ENCODE data around the gene TMEM45B. TPM values are rescaled to one million over a fixed set of nuclear protein-coding genes. Genes with fewer than 3 reads are reported as not detected.

Gene TMEM45B
- total RNA-seq, 3 donors from 2014 or later (not counting 1 experiment from before 2014, with no cell fraction given), result 0.40 TPM; not detected in 2

GRCh38 chr11:129894278-129895125 is 78.9 kb downstream of the TMEM45B start:
- Mint-ChIP-seq H3K36me3 (no peaks in the 10 kb centered on the region), H3K4me3 (peak overlapping the region; percentile 91), H3K9me3 (no peaks in the 10 kb centered on the region), H3K4me1 (peaks cover 25 to 34% of the 10 kb centered on the region in 2 donors), H3K27me3 (ENCODE audit: low read depth in 2 of 2) (no peaks in the 10 kb centered on the region), H3K27ac (peak overlapping the region; percentile 74 to 90)
- DNase-seq (peak in 1 of 2 donors; percentile 41), ATAC-seq (peak; percentile 8 to 22 (median 9))
- H3K4me1 ChIP-seq (ENCODE audit: control insufficient read depth, insufficient read depth, low read length), result peaks cover 12% of the 10 kb centered on the region
- no peaks in the 10 kb centered on the region for H3K9me3 ChIP-seq (ENCODE audit: control insufficient read depth, insufficient read depth, low read length)
- no peak for TF ChIP-seq CTCF (IDR thresholded peaks at IDR 0.05)
- intact Hi-C loops (cut with micrococcal nuclease), result loop anchor here (5.0 to 10.0 kb wide), 2 partner anchors 170 to 1023 kb away; partner anchors contain the start of genes APLP2 and SNX19
- WGBS (ENCODE audit: insufficient coverage), result 8% methylated on average over 10 of the region's 13 CpGs
- H3K27me3 ChIP-seq (ENCODE audit: control insufficient read depth, insufficient read depth, low read length), result no peaks in the 10 kb centered on the region
- H3K36me3 ChIP-seq (ENCODE audit: control insufficient read depth, insufficient read depth, low read length), result peaks cover 19% of the 10 kb centered on the region
- H3K4me3 ChIP-seq (ENCODE audit: low read length), result peak overlapping the region; percentile 85
- H3K27ac ChIP-seq (ENCODE audit: low read length), result peak overlapping the region; percentile 34

DNA sequence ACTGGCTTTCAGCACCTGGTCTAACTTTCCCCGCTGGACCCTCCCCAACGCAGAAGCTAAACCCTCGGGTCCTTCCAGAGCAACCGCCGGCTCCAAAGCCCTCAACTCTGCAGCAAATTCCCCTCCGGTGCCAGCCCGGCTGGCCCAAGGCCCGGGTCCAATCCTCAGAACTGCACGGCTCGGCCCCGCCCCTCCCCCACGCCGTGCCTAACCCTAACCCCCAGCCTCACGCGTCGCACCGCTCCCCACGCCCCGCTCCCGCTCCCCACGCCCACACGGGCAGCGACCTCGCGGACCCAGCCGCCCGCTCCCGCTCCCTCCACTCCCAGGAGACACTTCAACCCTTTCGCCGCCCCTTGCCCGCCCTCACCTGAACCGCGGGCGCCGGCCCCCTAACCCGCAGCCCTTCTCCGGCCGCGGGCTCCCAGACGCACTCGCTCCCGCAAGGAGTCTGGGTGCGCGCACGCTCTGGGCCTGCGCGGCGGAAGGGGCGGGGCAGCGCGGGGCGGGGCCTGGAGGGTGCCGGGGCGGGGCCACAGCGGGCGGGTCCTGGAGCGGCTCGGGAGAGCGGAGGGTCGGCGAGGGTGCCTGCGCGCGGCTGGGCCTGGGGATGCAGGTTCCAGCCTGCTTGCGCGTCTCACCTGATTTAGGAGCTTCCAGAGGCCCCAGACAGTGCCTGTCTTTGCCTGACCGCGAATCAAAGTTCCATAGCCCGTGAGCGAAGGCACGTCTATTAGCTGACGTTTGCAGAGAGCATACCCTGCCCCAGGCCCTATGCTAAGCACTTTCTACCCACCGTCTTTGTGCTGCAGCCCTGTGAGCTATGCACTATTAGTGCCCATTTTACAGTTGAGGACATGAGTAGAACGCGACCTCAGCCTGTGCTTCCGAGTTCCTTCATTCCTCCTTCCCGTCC is 79.7 kb downstream of the TMEM45B start, which contains the start of gene NFRKB:
Gene NFRKB, minus strand, starts transcription at position 453 of the 916 bp plus-strand sequence. CDS start 2,729 bp downstream, outside the sequence.
- no peaks in the 10 kb centered on the region for H3K9me3 Mint-ChIP-seq
- H3K4me1 Mint-ChIP-seq, result peaks cover 25 to 34% of the 10 kb centered on the region in 2 donors
- H3K27ac ChIP-seq (ENCODE audit: low read length), result peak within 1 kb of the TSS; percentile 34
- ATAC-seq (peak; percentile 97 to 100 (median 97)), DNase-seq (peak; percentile 85 to 87)
- no peaks in the 10 kb centered on the region for H3K9me3 ChIP-seq (ENCODE audit: control insufficient read depth, insufficient read depth, low read length)
- no peaks in the 10 kb centered on the region for H3K27me3 Mint-ChIP-seq (ENCODE audit: low read depth in 2 of 2)
- H3K36me3 ChIP-seq (ENCODE audit: control insufficient read depth, insufficient read depth, low read length), result peaks cover 11% of the 10 kb centered on the region
- peak within 1 kb of the TSS; percentile 91 for H3K4me3 Mint-ChIP-seq
- no peak for TF ChIP-seq CTCF (IDR thresholded peaks at IDR 0.05)
- WGBS (ENCODE audit: insufficient coverage), result 2% methylated on average over 77 of the region's 77 CpGs
- no peaks in the 10 kb centered on the region for H3K36me3 Mint-ChIP-seq
- peak within 1 kb of the TSS; percentile 74 to 90 for H3K27ac Mint-ChIP-seq
- H3K4me1 ChIP-seq (ENCODE audit: control insufficient read depth, insufficient read depth, low read length), result peaks cover 12% of the 10 kb centered on the region
- no peaks in the 10 kb centered on the region for H3K27me3 ChIP-seq (ENCODE audit: control insufficient read depth, insufficient read depth, low read length)
- intact Hi-C loops (cut with micrococcal nuclease), result loop anchor here (5.0 to 10.0 kb wide), 2 partner anchors 169 to 1022 kb away; partner anchors contain the start of genes APLP2 and SNX19
- peak within 1 kb of the TSS; percentile 85 for H3K4me3 ChIP-seq (ENCODE audit: low read length)

- Mint-ChIP-seq H3K36me3 (peaks cover under 1% of the 10 kb centered on the region), H3K27ac (peak overlapping the region; percentile 67 to 90)
- H3K4me3 ChIP-seq (ENCODE audit: low read length), result peak overlapping the region; percentile 85
These were observed 80.4 kb downstream of the TMEM45B start for GRCh38 chr11:129896062-129896461.

More at GRCh38 chr11:129896062-129896461, 80.4 kb downstream of the TMEM45B start:
- no peak for ATAC-seq
- WGBS (ENCODE audit: insufficient coverage), result 73% methylated on average over 9 of the region's 9 CpGs
- no peak for DNase-seq
- H3K4me1 Mint-ChIP-seq, result peaks cover 25 to 33% of the 10 kb centered on the region in 2 donors
- Histone ChIP-seq H3K4me1 (ENCODE audit: control insufficient read depth, insufficient read depth, low read length) (peaks cover 12% of the 10 kb centered on the region), H3K9me3 (ENCODE audit: control insufficient read depth, insufficient read depth, low read length) (no peaks in the 10 kb centered on the region), H3K27ac (ENCODE audit: low read length) (no peak overlapping the region), H3K27me3 (ENCODE audit: control insufficient read depth, insufficient read depth, low read length) (no peaks in the 10 kb centered on the region), H3K36me3 (ENCODE audit: control insufficient read depth, insufficient read depth, low read length) (peaks cover 13% of the 10 kb centered on the region)
- no peaks in the 10 kb centered on the region for H3K9me3 Mint-ChIP-seq
- H3K4me3 Mint-ChIP-seq, result peak overlapping the region; percentile 91
- intact Hi-C loops (cut with micrococcal nuclease), result loop anchor here (5.0 to 10.0 kb wide), 2 partner anchors 169 to 1021 kb away; partner anchors contain the start of genes APLP2 and SNX19
- no peak for TF ChIP-seq CTCF (IDR thresholded peaks at IDR 0.05)
- no peaks in the 10 kb centered on the region for H3K27me3 Mint-ChIP-seq (ENCODE audit: low read depth in 2 of 2)
